Upper lobe of left lung (tissue), 6 donors: ENCODE results near the gene HERC4. TPM values are rescaled to one million over a fixed set of nuclear protein-coding genes. Genes with fewer than 3 reads are reported as not detected.

Experiments used
- ATAC-seq, 2 donors: fragments of 200-7000 bp; cut with Tn5 transposase; one replicate each; pipeline ENCODE4 v1.9.1; 2022; ENCODE audit warnings: mild to moderate bottlenecking in 2 of 2, moderate library complexity in 2 of 2; ENCODE audit not compliant: low FRiP score in 2 of 2
- DNase-seq, 2 donors: peaks; one replicate each; pipeline ENCODE4 v3.0.0-alpha.2; 2019 to 2020
- H3K27ac ChIP-seq, 4 donors: fragments of 200-600 bp; sonication (generic); one replicate each; pipeline ENCODE4 v1.5.1; 2016 to 2019
- H3K27me3 ChIP-seq, 4 donors: fragments of 200-600 bp; sonication (generic); one replicate each; pipeline ENCODE4 v1.5.1; 2017 to 2019
- H3K36me3 ChIP-seq, 4 donors: fragments of 200-600 bp; sonication (generic); one replicate each; pipeline ENCODE4 v1.5.1; 2016 to 2019
- H3K4me1 ChIP-seq, 4 donors: fragments of 200-600 bp; sonication (generic); one replicate each; pipeline ENCODE4 v1.5.1; 2018 to 2019
- H3K4me3 ChIP-seq, 4 donors: fragments of 200-600 bp; sonication (generic); one replicate each; pipeline ENCODE4 v1.5.1; 2017 to 2019; ENCODE audit warnings: mild to moderate bottlenecking in 2 of 4, moderate library complexity in 1 of 4
- H3K9me3 ChIP-seq, 4 donors: fragments of 200-600 bp; sonication (generic); one replicate each; pipeline ENCODE4 v1.5.1; 2018 to 2019
- EP300 ChIP-seq, 4 donors: sonication (generic); formaldehyde crosslinking; IDR thresholded peaks; one replicate each; pipeline ENCODE4 v1.5.1; 2017; ENCODE audit warnings: antibody characterized with exemption in 4 of 4, control low read depth in 2 of 4
- POLR2A ChIP-seq, 4 donors: fragments of 450-650 bp; IDR thresholded peaks; one replicate each; pipeline ENCODE4 v1.5.1; 2016 to 2017; ENCODE audit warnings: antibody characterized with exemption in 4 of 4, mild to moderate bottlenecking in 2 of 4
- POLR2AphosphoS5 ChIP-seq, 2 donors: sonication (generic); formaldehyde crosslinking; IDR thresholded peaks; one replicate each; pipeline ENCODE4 v1.5.1; 2017; ENCODE audit warnings: antibody characterized with exemption in 2 of 2
- WGBS, 2 donors: methylation state at CpG; one replicate each; pipeline ENCODE4 v1.1.5; 2017 to 2018; 5-methylcytosine and 5-hydroxymethylcytosine counted together
- total RNA-seq, 6 donors: library from RNA; depleted of rRNA in 4 of 6; stranded (reverse); fragments of >200 nt in 4 of 6; gene quantifications; one replicate each; pipeline versions ENCODE4 v1.1.0 to v1.2.1, GENCODE V29; 2016 to 2021
- TF ChIP-seq, protein P1 (sequence below), 6 experiments: fragments of 450-650 bp in 4 of 6; fragments of 200-600 bp in 2 of 6; sonication (generic) in 2 of 6; IDR thresholded peaks; one replicate each; pipeline ENCODE4 v1.5.1; 2016 to 2019; ENCODE audit warnings: antibody characterized with exemption in 6 of 6
- donor health status: DM: no; HTN: no; CAD: no; lungs with moderate emphysema.
- donor health status: DM: no; HTN: yes; CAD: no; lungs with severe emphysema.

Gene HERC4
- total RNA-seq, 6 donors from 2014 or later: 32.1 to 82.5 (median 46.7) TPM

DNA sequence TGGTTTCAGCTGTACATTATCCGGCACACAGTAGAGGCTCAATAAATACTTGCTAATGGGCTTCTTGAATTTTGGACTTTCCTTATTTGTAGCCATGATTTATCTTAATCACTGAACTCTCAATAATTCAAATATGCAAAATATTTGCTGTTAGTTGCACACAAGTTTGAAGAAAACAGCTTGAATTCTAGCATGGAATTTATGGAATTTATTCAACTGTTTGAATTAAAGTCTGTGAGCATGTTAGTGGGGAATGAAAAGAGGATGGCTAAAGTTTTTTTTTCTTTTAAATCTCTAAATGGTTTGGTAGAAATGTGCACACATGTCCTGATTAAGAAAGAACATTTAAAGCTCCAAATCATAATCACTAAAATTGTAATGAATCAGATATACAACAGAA is 148.1 kb downstream of the HERC4 start:
- 95 to 100% methylated on average over 1 of the region's 1 CpG for WGBS, 2 donors
- peaks cover 10 to 75% (median 22%) of the 10 kb centered on the region in 4 donors for H3K36me3 ChIP-seq

DNA sequence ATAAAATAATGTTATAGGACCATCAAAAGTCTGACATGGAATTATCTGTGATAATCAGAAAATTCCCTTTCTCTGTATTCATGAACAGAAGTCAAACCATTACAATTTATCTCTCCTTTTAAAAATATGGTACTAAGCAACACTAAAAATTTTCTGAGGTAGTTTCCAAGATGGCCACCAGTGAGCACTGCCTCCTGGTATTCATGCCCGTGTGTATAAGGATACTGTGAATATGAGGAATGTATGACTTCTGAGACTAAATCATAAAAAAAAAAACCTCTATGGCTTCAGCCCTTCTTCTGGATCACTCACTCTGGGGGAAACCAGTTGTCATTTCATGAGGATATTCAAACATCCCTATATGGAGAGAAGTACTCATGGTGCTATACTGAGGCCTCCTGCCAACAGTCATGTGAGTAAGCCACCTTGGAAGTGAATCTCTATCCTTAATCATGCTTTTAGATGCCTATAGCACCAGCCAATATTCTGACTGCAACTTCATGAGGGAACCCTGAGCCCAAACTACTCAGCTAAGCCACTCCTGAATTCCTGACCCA is 149.6 kb downstream of the HERC4 start:
- no peak for TF ChIP-seq POLR2A (IDR thresholded peaks at IDR 0.05)
- TF ChIP-seq, protein P1, sequence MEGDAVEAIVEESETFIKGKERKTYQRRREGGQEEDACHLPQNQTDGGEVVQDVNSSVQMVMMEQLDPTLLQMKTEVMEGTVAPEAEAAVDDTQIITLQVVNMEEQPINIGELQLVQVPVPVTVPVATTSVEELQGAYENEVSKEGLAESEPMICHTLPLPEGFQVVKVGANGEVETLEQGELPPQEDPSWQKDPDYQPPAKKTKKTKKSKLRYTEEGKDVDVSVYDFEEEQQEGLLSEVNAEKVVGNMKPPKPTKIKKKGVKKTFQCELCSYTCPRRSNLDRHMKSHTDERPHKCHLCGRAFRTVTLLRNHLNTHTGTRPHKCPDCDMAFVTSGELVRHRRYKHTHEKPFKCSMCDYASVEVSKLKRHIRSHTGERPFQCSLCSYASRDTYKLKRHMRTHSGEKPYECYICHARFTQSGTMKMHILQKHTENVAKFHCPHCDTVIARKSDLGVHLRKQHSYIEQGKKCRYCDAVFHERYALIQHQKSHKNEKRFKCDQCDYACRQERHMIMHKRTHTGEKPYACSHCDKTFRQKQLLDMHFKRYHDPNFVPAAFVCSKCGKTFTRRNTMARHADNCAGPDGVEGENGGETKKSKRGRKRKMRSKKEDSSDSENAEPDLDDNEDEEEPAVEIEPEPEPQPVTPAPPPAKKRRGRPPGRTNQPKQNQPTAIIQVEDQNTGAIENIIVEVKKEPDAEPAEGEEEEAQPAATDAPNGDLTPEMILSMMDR (IDR thresholded peaks at IDR 0.05): no peak
- TF ChIP-seq EP300 (IDR thresholded peaks at IDR 0.05): no peak
- no peak for TF ChIP-seq POLR2AphosphoS5 (IDR thresholded peaks at IDR 0.05)
- Histone ChIP-seq H3K27ac (no peak overlapping the region), H3K4me1 (no peaks in the 10 kb centered on the region), H3K4me3 (no peak overlapping the region), H3K9me3 (no peaks in the 10 kb centered on the region), H3K36me3 (peaks cover 7 to 61% (median 10%) of the 10 kb centered on the region in 4 donors), H3K27me3 (no peaks in the 10 kb centered on the region)
- DNase-seq (no peak), ATAC-seq (no peak)
- 91 to 96% methylated on average over 1 of the region's 1 CpG for WGBS, 2 donors

More for the DNA sequence above, 148.1 kb downstream of the HERC4 start:
- DNase-seq (no peak), ATAC-seq (no peak)
- no peaks in the 10 kb centered on the region for H3K9me3 ChIP-seq
- H3K4me1 ChIP-seq: no peaks in the 10 kb centered on the region
- no peak overlapping the region for H3K4me3 ChIP-seq
- TF ChIP-seq POLR2AphosphoS5 (IDR thresholded peaks at IDR 0.05): no peak
- TF ChIP-seq, protein P1 (IDR thresholded peaks at IDR 0.05): no peak
- TF ChIP-seq EP300 (IDR thresholded peaks at IDR 0.05): no peak
- no peak for TF ChIP-seq POLR2A (IDR thresholded peaks at IDR 0.05)
- no peaks in the 10 kb centered on the region for H3K27me3 ChIP-seq
- no peak overlapping the region for H3K27ac ChIP-seq

DNA sequence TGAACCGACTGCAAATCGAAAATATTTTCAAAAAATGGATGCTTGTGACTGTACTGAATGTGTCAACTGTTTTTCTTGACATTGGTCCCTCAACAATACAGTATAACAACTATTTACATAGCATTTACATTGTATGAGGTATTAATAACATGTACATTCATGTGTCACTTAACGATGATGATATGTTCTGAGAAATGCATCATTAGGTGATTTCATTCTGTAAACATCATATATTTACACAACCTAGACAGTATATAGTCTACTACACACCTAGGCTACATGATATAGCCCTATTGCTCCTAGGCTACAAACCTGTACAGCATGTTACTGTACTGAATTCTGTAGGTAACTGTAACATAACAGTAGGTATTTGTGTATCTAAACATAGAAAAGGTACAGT is 150.9 kb downstream of the HERC4 start:
- TF ChIP-seq POLR2A (IDR thresholded peaks at IDR 0.05) (no peak), POLR2AphosphoS5 (IDR thresholded peaks at IDR 0.05) (no peak), EP300 (IDR thresholded peaks at IDR 0.05) (no peak)
- TF ChIP-seq, protein P1 (IDR thresholded peaks at IDR 0.05): no peak
- H3K36me3 ChIP-seq: peaks cover 0 to 52% (median 6%) of the 10 kb centered on the region in 4 donors

DNA sequence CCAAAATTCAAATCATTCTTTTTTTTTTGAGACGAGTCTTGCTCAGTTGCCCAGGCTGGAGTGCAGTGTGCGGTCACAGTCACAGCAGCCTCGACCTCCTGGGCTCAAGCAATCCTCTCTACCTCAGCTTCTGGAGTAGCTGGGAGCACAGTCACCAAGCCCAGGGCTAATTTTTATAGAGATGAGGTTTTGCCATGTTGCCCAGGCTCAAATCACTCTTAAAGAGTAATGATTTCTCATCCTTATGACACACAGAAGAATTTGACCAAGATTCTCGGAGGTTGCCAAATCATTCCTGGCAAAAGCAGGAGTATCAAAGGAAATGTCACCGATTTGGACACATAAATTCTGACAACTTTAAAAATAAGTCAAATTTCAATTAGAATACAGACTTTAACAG is 151.5 kb downstream of the HERC4 start:
- H3K9me3 ChIP-seq: no peaks in the 10 kb centered on the region
- no peak overlapping the region for H3K27ac ChIP-seq
- no peaks in the 10 kb centered on the region for H3K27me3 ChIP-seq
- WGBS, 2 donors: 89 to 91% methylated on average over 5 of the region's 5 CpGs
- no peaks in the 10 kb centered on the region for H3K4me1 ChIP-seq
- DNase-seq: no peak
- H3K36me3 ChIP-seq: peaks cover under 1 to 56% (median 6%) of the 10 kb centered on the region in 4 donors
- ATAC-seq: no peak
- no peak overlapping the region for H3K4me3 ChIP-seq
- TF ChIP-seq POLR2A (IDR thresholded peaks at IDR 0.05) (no peak), POLR2AphosphoS5 (IDR thresholded peaks at IDR 0.05) (no peak), EP300 (IDR thresholded peaks at IDR 0.05) (no peak)
- TF ChIP-seq, protein P1 (IDR thresholded peaks at IDR 0.05): no peak

More for the DNA sequence above, 150.9 kb downstream of the HERC4 start:
- Histone ChIP-seq H3K9me3 (no peaks in the 10 kb centered on the region), H3K4me1 (no peaks in the 10 kb centered on the region), H3K27me3 (no peaks in the 10 kb centered on the region), H3K27ac (no peak overlapping the region), H3K4me3 (no peak overlapping the region)
- ATAC-seq (no peak), DNase-seq (no peak)
- 94 to 97% methylated on average over 3 of the region's 3 CpGs for WGBS, 2 donors

DNA sequence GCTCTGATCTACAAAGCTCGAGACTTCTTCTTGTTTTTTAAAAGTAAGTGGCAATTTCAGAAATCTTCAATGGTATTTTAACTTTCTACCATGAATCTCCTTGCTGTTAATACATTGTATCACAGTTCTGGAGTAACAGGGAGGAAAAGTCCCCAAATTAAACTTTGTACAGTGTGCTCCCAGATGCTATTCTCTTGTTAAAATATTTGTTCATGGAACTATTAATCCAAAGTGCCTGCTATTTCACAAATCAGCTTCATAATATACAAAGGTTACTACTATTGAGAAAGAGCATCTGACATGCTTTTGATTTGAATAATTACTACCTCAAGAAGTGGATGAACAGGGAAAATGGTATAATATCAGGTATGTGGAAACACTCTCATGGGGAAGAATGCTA is 154.0 kb downstream of the HERC4 start:
- no peak for DNase-seq
- TF ChIP-seq POLR2A (IDR thresholded peaks at IDR 0.05) (no peak), POLR2AphosphoS5 (IDR thresholded peaks at IDR 0.05) (no peak), EP300 (IDR thresholded peaks at IDR 0.05) (no peak)
- TF ChIP-seq, protein P1 (IDR thresholded peaks at IDR 0.05): no peak
- no peak overlapping the region for H3K27ac ChIP-seq

More for the DNA sequence above, 154.0 kb downstream of the HERC4 start:
- Histone ChIP-seq H3K9me3 (no peaks in the 10 kb centered on the region), H3K4me3 (no peak overlapping the region), H3K27me3 (no peaks in the 10 kb centered on the region), H3K4me1 (no peaks in the 10 kb centered on the region), H3K36me3 (peaks cover 2 to 63% (median 11%) of the 10 kb centered on the region in 4 donors)
- WGBS, 2 donors: 93 to 95% methylated on average over 1 of the region's 1 CpG
- no peak for ATAC-seq
